ENCODE results near the gene TAX1BP3. TPM values are rescaled to one million over a fixed set of nuclear protein-coding genes. Genes with fewer than 3 reads are reported as not detected.

Gene TAX1BP3
- total and polyA plus RNA-seq, 12 donors, result 134 to 206 (median 168) TPM

DNA sequence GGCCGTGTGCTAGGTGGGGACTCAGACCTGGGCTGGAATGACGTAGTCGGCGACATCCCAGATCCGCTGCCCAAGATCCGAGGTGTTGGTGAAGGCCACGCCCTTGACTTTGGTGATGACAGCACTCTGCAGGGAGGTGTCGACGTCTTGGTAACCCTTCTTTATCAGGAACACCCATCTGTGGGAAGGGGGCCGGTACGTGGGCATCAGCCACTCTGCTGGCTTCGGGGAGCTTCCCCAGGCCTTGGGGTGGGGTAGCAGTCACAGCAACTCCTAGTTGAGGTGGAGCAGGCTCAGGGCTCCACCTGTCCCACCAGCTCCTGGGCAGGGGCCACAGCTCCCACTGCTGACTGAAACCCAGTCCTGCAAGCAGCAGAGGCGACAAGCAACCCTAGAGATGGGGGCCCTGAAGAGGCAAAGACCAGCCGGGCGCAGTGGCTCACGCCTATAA, 23.3 kb upstream of the TAX1BP3 start:
- TF ChIP-seq, protein P1, sequence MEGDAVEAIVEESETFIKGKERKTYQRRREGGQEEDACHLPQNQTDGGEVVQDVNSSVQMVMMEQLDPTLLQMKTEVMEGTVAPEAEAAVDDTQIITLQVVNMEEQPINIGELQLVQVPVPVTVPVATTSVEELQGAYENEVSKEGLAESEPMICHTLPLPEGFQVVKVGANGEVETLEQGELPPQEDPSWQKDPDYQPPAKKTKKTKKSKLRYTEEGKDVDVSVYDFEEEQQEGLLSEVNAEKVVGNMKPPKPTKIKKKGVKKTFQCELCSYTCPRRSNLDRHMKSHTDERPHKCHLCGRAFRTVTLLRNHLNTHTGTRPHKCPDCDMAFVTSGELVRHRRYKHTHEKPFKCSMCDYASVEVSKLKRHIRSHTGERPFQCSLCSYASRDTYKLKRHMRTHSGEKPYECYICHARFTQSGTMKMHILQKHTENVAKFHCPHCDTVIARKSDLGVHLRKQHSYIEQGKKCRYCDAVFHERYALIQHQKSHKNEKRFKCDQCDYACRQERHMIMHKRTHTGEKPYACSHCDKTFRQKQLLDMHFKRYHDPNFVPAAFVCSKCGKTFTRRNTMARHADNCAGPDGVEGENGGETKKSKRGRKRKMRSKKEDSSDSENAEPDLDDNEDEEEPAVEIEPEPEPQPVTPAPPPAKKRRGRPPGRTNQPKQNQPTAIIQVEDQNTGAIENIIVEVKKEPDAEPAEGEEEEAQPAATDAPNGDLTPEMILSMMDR (IDR thresholded peaks at IDR 0.05), result no peak
- WGBS, 2 donors, result 70 to 76% methylated on average over 16 of the region's 16 CpGs
- ATAC-seq (no peak), DNase-seq (no peak)
- peaks cover 0 to 8% (median 0%) of the 10 kb centered on the region in 9 donors for H3K36me3 ChIP-seq
- intact Hi-C loops (cut with DNase I), result no loop called here
- H3K27me3 ChIP-seq, result peaks cover 0 to 40% (median 30%) of the 10 kb centered on the region in 7 donors
- H3K4me3 ChIP-seq, result no peak overlapping the region
- H3K4me1 ChIP-seq, result peaks cover 0 to 22% (median 17%) of the 10 kb centered on the region in 9 donors
- H3K9me3 ChIP-seq, result no peaks in the 10 kb centered on the region
- H3K27ac ChIP-seq, result no peak overlapping the region

DNA sequence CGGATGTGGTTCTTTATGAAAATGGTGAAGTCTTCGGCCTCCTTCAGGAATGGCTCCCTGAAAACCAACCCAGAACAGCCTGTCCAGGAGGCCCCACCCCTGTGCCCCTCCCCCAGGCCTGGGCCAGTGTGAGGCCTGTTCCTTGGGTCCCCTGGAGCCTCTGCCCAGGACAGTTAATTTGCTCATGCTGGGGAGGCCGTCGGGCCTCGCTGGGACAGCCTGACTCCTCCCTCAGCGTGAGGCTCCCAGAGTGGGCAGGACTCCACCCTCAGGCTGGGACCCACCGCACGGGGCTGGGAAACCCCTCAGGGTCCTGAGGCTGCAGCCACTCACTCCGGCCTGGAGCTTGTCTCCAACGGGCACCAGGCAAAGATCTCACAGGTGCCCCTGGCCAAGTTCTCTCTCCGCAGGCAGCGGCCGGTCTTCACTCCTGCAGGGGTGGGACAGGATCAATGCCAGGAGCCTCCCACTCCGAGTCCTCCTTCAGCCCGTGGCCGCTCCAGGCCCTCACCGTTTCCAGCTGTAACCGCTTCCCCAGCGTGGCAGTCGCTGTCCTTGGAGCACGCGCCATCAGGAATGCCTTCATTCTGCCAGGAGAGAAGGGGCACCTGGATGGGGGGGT, 21.8 kb upstream of the TAX1BP3 start:
- Histone ChIP-seq H3K4me1 (peaks cover 0 to 10% (median 6%) of the 10 kb centered on the region in 9 donors), H3K4me3 (no peak overlapping the region), H3K27me3 (peaks cover 0 to 29% (median 18%) of the 10 kb centered on the region in 7 donors), H3K36me3 (peaks cover 0 to 8% (median 0%) of the 10 kb centered on the region in 9 donors), H3K27ac (no peak overlapping the region), H3K9me3 (no peaks in the 10 kb centered on the region)
- intact Hi-C loops (cut with DNase I), result no loop called here
- WGBS, 2 donors, result 64 to 70% methylated on average over 22 of the region's 22 CpGs
- ATAC-seq, result no peak
- TF ChIP-seq, protein P1 (IDR thresholded peaks at IDR 0.05), result no peak
- DNase-seq, result no peak

DNA sequence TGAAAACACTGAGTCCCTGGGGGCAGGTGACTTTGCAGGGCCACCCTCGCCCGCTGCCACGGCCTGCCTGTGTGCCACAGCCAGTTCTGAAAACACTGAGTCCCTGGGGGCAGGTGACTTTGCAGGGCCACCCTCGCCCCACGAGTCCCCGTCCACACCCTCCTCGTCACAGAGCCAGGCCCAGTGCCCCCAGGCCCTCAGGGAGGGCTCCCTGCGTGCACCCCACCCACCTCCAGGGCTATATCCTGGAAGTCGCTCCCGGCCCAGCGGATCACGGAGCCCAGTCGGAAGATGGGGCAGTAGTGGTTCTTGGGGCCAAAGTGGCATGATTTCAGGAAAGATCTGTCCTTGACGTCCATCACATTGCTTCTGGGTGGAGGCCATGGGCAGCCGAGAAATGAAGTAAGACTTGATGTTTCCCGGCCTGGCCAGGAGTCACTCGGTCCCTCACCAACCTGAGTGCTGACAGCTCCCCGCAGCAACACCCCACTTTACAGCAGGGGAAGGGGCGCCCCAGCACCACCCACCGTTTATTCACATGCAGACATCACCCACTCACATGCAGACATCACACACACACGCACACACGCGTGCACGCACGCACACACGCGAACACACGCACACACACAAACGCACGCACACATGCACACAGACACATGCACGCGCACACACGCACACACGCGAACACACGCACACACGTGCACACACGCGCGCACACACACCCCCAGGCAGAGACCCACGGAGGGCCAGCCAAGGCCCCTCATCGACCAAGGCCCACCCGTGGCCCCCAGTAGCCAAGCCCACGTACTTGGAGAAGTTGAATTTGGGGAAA, 21.1 kb upstream of the TAX1BP3 start:
- H3K36me3 ChIP-seq, result peaks cover 0 to 8% (median 0%) of the 10 kb centered on the region in 9 donors
- ATAC-seq (peak in 1 of 8 donors; percentile 21), DNase-seq (no peak)
- intact Hi-C loops (cut with DNase I), result no loop called here
- TF ChIP-seq, protein P1 (IDR thresholded peaks at IDR 0.05), result no peak
- no peak overlapping the region for H3K27ac ChIP-seq
- H3K9me3 ChIP-seq, result no peaks in the 10 kb centered on the region
- H3K4me3 ChIP-seq, result no peak overlapping the region
- H3K4me1 ChIP-seq, result peaks cover 0 to 2% (median 0%) of the 10 kb centered on the region in 9 donors
- peaks cover 0 to 29% (median 13%) of the 10 kb centered on the region in 7 donors for H3K27me3 ChIP-seq
- 87 to 88% methylated on average over 41 to 44 of the region's 44 CpGs for WGBS, 2 donors

DNA sequence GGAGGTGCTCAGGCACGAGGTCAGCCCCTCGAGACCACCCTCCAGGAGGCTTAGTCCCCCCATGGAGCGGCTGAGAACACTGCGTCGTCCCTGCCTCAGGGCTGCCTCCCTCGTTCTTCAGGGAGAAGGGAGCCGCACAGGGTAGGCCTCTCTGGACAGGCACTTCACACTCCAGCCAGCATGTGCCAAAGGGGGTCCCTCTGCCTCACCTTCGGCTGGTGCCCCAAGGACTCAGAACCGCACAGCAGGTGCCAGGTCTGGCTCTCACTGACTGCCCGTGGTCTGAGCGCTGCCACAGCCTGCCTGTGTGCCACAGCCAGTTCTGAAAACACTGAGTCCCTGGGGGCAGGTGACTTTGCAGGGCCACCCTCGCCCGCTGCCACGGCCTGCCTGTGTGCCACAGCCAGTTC, 20.5 kb upstream of the TAX1BP3 start:
- H3K27me3 ChIP-seq, result peaks cover 0 to 35% (median 16%) of the 10 kb centered on the region in 7 donors
- H3K4me3 ChIP-seq, result no peak overlapping the region
- no peaks in the 10 kb centered on the region for H3K4me1 ChIP-seq
- DNase-seq (no peak), ATAC-seq (peak in 2 of 8 donors; percentile 9 to 14)
- peaks cover 0 to 8% (median 0%) of the 10 kb centered on the region in 9 donors for H3K36me3 ChIP-seq
- 69 to 79% methylated on average over 11 to 12 of the region's 14 CpGs for WGBS, 2 donors
- TF ChIP-seq, protein P1 (IDR thresholded peaks at IDR 0.05), result no peak
- H3K27ac ChIP-seq, result no peak overlapping the region
- intact Hi-C loops (cut with DNase I), result no loop called here
- H3K9me3 ChIP-seq, result no peaks in the 10 kb centered on the region
